GM13977 (cell line): ENCODE results near the gene ARPIN.

Source experiments
- DNase-seq: peaks from one replicate; pipeline ENCODE4 v3.0.0; 2012; ENCODE audit warnings: low spot score
- CTCF ChIP-seq: IDR thresholded peaks from 2 replicates; pipeline ENCODE4 v1.5.1; 2012; ENCODE audit warnings: mild to moderate bottlenecking, control low read depth; ENCODE audit not compliant: insufficient read depth; ENCODE audit errors: extremely low read depth, missing control alignments
- in situ Hi-C: fragments of 300-500 bp; cut with MboI; formaldehyde crosslinking; loops from one replicate; pipeline ENCODE4 v1.12.0; 2022; ENCODE audit warnings: low sequenced_read_pairs, low pct_unique_long_range_greater_than_20kb, mixed read lengths, inconsistent platforms; ENCODE audit not compliant: unreplicated experiment

Gene ARPIN

GRCh38 chr15:89847101-89847500 is 65.7 kb downstream of the ARPIN start:
- no peak for TF ChIP-seq CTCF
- no peak for DNase-seq
- in situ Hi-C loops = no loop called here

- no peak for DNase-seq
- in situ Hi-C loops = no loop called here
- TF ChIP-seq CTCF = no peak
Measured at GRCh38 chr15:89845305-89845893, 67.4 kb downstream of the ARPIN start.
